SK-N-SH treated with all-trans-retinoic acid at 6 μM for 48 hours (cell line): ENCODE results near the gene CEP192.

Experiments used
- CSRNP3 ChIP-seq: fragments of 250-450 bp; sonication (Bioruptor Pico); IDR thresholded peaks from 2 replicates; pipeline ENCODE4 v1.5.1; 2021; ENCODE audit warnings: mild to moderate bottlenecking, moderate library complexity
- TSHZ2 ChIP-seq: fragments of 250-450 bp; sonication (Bioruptor Pico); IDR thresholded peaks from 2 replicates; pipeline ENCODE4 v1.5.0; 2020; ENCODE audit warnings: mild to moderate bottlenecking, moderate library complexity
- ZNF8 ChIP-seq: fragments of 450-650 bp; formaldehyde crosslinking; IDR thresholded peaks from 2 replicates; pipeline ENCODE4 v1.5.0; 2020; ENCODE audit warnings: mild to moderate bottlenecking, moderate library complexity

DNA sequence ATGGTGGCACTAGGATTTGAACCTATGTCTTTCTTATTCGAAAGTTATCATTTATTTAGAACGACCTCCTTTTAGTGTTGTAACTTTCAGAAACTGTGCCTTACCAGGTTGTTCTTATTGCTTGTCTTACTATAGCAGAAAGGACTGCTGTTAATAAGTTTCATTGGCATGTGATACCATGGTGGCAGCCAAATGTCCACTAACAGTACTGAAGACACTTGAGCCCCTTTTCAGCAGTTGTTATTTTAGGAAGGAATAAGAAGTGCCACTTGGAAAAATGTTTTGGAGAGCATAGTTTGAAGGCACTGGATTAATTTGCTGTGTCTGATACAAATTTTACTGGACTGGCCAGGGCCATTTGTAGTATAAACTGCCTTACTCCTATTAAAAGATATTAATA is 37.7 kb downstream of the CEP192 start:
- TF ChIP-seq TSHZ2 (CRISPR knock-in tag) = no peak
- no peak for TF ChIP-seq ZNF8
- TF ChIP-seq CSRNP3 (CRISPR knock-in tag) = no peak
